ENCODE data around the gene TH.

The TH gene

DNA sequence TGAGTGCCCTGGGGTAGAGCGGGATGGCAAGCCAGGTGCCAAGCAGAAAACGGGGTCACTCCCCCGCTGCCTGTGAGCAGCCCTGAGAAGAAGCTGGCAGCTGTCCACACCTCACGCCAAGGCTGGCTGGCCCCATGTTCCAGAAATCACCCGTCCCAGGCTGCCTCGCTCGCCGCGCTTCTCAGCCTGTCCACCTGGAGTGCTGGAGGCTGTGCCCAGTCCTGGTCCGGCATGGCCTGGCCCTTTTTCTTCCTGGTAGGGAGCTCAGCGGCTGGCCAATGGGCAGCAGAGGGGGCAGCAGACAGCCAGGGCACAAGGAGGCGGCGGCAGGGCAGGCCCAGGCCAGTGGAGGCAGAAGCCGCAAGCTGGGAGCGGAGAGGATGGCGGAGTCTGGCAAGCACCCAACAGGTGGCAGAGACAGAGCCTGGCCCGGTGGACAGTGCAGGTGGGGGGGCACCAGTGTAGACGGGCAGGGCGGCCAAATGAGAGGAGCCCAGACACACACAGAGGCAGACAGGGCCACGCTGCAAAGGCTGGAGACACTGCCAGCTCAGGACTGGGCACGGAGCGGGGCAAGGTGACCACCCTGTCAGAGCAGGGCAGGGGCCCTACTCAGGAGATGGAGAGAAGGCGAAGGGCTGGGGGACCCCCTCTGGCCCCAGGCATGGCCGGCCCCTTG, 37.2 kb upstream of the TH start:
- DNase-seq (ENCODE audit: low read depth in 2 of 2, low spot score in 1 of 2), result no peak

DNA sequence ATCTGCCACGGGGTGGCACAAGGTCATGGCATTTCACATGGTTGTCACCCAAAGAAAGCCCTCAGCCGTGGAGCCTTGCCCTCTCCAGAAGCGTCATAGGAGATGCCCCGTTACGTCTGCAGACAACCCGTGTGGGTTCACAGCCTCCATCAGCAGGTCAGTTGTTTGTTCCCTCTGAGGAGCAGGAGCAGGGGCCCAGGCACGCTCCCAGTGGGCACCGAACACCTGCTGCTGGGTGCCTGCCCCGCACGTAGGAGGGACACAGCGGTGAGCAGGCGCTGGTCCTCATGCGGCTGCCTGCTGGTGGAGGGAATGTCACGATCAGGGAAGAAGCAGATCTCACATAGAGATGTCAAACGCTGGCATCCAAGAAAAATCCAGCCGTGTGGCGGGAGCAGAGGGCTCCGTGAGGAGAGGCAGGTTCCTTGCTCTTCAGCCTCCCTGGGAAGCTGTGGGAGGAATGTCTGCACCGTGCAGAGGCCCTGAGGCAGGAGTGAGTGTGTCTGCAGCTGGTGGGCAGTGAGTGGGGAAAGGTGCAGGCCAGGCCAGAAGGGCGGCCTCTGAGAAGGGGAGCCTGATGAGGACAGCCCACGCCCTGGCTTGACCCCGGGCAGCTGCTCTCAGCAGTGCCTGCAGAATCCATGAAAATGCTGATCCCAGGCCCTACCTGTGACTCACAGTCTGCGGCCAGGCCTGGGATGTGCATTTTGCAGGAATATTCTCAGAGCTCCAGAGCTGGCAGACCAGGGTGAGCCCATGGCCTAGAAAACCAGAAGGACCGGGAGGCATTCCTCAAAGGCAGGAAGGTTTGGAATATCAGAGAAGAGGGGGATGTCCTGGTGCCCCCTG, 36.4 kb upstream of the TH start:
- DNase-seq (ENCODE audit: low read depth in 2 of 2, low spot score in 1 of 2), result no peak

- no peak for DNase-seq (ENCODE audit: low read depth in 2 of 2, low spot score in 1 of 2)
Observed at GRCh38 chr11:2207212-2207611, 35.6 kb upstream of the TH start.

DNA sequence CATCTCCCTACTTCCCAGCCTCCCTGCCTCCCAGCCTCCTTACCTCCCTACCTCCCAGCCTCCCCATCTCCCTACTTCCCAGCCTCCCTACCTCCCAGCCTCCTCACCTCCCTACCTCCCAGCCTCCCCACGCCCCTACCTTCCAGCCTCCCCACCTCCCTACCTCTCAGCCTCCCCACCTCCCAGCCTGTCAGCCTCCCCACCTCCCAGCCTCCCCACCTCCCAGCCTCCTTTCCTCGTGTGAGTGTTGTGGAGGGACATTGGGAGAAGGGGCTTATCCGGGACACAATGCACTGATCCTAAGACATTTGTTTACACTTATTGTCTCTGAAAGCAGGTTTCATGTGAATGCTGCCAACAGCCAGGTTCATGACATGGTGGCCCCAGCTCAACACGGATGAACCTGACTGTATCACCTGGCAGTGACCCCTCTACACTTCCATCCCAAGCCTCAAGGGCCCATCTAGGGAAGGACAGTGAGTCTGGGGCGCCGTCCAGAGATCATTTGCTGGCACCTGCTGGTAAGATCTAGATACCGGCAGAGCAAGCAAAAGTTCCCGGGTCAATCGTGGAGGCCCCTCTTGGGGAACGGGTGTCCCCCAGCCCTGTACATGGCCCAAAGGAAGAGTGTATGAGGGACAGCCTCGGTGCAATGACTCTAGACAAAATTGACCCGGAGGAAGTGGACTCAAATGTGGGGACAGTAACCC, 34.5 kb upstream of the TH start:
- DNase-seq (ENCODE audit: low read depth in 2 of 2, low spot score in 1 of 2), result no peak

DNA sequence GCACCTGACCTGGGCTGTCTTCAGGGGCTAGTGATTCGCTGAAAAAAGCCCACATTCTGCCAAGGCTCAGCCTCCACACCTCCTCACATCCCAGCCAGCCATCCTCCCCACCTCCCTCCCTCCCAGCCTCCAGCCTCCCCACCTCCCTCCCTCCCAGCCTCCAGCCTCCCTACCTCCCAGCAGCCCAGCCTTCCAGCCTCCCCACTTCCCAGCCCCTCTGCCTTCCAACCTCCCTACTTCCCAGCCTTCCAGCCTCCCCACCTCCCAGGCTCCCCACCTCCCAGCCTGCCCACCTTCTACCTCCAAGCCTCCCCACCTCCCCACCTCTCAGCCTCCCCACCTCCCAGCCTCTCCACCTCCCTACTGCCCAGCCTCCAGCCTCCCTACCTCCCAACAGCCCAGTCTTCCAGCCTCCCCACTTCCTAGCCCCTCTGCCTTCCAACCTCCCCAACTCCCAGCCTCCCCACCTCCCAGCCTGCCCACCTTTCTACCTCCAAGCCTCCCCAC, 33.7 kb upstream of the TH start:
- no peak for DNase-seq (ENCODE audit: low read depth in 2 of 2, low spot score in 1 of 2)

DNA sequence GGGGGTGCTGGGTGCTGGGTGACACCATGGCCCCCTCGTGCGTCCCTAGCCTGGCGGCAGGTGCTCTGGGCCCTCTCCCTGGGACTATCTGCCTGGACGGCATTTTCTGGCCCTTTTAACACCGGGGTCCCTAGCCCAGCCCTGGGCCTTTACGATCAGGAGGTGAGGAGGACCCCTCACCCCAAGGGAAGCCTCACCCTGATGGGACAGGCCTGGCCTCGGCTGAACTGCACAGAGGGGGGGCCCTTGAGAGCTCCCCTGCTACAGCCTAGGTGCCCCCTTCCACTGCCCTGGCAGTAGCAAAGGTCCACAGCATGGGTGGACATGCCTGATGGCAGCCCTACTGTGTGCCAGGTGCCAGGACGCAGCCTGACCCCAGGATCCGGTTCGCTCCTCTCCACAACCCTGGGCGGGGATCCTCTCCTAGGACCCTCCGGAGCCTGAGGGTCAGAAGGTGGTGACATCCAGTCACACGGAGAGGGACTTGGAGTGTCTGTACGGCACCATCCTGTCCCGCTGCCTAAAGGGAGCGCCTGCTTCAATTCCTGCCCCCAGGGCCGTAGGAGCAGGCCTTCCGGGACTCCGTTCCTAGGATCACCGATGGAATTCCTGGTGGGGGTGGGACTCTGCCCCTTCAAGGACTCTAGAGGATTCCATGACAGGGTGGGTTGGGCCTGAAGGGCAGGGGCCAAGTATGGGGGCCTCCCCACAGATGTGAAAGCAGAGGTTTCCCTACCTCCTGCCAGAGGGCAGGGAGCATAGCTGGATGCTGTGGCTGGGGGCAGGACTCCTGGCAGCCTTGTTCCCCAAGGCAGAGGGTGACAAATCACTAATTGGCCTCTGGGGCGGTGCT, 33.0 kb upstream of the TH start:
- no peak for DNase-seq (ENCODE audit: low read depth in 2 of 2, low spot score in 1 of 2)

DNA sequence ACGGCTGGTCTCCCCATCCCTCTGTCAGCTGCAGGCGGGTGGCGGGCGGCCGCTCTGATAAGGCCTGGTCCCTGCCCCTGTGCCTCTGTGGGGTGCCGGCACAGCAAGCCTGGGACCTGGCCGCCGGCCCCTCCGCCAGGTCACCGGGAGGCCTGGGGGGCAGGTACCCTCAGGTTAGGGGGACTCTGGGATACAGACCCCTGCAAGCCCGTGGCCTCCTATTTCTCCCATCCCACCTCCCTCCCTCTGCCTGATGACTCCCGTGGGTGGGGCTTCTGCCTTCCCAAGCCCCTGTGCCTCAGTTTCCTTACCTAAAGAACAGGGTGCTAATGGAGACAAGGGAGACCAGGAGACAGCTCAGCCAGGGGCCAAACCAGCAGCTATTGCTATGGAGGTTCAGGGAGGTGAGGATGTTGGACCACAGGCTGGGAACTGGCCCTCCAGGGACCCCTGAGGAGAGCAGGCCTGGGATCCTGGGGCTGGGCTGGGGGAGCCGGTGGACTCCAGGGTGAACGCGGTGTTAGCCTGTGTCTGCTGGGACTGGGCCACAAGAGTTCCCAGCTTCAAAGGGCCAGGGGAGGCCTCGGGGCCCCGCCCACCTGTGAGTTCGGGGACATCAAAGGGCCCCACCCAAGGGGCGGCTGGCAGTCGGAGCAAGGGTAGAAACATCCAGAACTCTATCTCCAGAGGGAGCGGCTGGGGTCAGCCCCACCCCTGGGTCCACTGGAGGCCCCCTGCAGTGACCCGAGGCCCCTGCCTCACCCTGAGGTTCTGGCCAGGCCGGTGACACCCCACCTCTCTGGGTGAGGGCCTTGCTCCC, 32.0 kb upstream of the TH start:
- DNase-seq (ENCODE audit: low read depth in 2 of 2, low spot score in 1 of 2), result no peak

- no peak for DNase-seq (ENCODE audit: low read depth in 2 of 2, low spot score in 1 of 2)
Observed at GRCh38 chr11:2202900-2203439, 31.4 kb upstream of the TH start.

DNA sequence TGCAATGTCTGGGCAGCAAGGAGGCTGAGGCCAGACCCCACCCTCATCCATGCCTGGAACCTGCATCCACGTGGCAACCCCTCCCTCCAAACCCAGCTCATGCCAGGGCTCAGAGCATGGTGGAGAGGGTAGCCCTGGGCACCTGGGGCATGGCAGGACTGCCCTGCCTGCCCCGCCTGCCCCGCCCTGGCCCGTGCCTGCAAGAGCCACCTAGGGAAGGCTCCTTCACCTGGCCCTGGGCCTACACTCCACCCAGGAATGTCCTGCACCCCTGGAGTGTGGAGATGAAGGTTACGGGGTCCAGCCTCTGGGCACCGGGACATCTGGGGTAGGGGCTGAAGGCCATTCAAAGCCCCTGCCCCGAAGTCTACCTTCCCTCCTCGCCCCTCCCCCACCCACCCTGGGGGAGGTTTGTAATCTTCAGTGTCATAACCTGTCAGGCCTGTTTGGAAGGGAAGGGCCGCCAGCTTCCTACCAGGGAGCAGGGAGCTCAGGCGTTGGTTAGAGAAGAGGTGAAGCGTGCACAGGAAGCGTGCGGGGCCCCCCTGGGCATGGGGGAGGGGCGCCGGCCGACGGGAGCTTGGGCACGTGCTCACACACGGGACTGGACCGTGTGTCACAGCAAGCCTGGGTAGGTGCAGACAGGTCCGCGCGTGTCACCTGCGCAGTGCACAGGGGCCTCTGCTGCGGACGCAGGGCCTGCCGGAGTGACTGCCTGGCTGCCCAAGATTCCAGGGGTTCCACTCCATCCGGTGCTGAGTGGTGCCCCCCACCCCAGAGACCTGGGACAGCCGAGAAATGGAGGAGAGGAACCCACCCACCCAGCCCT, 30.7 kb upstream of the TH start:
- no peak for DNase-seq (ENCODE audit: low read depth in 2 of 2, low spot score in 1 of 2)

GRCh38 chr11:2201542-2201941, 29.9 kb upstream of the TH start:
- DNase-seq (ENCODE audit: low read depth in 2 of 2, low spot score in 1 of 2), result no peak

DNA sequence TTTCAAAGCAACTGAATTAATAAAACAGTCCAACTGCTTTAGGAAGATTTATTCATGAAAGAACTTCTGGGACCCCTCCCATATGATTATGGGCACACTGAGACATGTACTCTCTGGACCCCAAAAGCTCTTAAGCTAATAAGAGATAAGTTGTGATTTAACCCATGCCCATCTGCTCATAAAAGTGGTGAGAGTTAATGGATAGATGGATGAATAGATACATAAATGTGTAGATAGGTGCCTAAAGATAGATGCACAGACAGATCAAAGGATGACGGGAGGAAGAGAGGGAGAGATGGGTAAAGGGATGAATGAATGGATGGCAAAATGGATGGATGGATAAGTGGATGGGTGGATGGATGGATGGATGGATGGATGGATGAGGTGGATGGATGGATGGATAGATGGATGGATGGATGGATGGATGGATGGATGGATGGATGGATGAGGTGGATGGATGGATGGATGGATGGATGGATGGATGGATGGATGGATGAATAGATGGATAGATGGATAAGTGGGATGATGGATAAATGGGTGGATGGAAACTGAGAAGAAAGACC, 29.4 kb upstream of the TH start:
- no peak for DNase-seq (ENCODE audit: low read depth in 2 of 2, low spot score in 1 of 2)

GRCh38 chr11:2200536-2200935, 28.9 kb upstream of the TH start:
- DNase-seq (ENCODE audit: low read depth in 2 of 2, low spot score in 1 of 2), result no peak

GRCh38 chr11:2199466-2200341, 28.1 kb upstream of the TH start:
- no peak for DNase-seq (ENCODE audit: low read depth in 2 of 2, low spot score in 1 of 2)

DNA sequence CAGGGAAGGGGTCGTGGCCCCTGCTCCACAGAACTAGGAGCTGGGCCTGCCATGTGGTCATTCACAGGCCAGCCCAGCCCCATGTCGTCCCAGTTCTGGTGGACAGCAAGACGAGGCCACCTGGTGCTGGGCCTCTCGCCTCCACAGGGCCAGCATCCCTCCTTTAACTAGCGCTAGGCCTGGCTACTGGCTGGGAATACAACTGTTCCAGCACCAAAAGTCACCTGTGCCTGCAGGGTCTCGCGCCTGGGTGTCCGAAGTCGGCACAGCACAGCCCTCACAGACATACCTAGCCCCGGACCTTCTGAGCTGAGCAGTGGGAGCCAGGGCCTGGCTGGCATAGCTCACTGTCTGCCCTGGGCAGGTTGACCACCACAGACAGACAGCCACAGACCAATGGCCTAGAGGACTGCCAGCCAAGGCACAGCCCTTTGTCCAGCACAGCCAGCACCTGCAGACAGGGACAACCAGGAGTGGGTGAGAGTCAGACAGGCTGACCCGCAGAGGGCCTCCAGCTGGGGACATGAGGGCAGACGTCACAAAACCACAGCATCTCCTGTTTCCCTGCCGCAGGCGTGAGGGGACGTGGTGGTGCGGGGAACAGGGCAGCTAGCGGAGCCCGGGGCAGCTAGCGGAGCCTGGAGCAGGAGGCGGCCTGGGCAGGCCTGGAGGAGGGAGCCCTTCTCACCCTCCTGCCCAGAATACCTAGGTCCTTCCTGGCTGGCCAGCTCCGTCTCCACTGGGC, 27.2 kb upstream of the TH start:
- no peak for DNase-seq (ENCODE audit: low read depth in 2 of 2, low spot score in 1 of 2)

DNA sequence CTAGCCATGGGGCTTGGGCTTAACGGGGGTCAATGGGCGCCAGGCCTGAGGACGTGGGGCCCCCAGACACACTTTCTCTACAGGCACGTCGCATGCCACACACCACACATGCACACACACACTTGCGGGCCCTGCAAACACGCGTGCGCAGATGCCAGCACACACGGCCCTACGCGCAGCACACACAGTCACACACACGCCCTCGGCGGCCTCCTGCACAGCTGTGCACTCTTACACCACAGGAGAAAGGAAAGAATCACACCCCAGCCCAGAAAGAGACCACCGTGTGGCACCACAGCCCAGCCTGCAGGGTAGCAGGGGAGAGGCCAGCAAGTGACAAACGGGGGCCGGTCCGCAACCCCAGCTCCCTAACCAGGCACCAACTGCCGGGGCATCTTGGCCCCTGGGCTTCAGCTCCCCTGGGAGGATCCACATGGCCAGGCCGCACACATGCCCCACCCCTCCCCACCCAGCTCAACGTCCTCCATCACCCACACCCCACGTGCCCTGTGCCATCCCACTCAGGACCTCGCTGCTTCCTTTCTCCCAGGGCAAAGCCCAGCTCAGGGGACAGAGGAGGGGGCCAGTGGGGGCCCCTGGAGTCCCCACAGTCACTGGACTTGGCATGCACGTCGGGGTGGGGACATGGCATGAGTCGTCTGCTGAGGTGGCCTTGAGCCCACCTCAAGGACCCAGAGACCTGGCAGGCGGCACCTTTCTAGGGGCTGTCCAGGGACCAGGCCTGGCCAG, 26.3 kb upstream of the TH start:
- DNase-seq (ENCODE audit: low read depth in 2 of 2, low spot score in 1 of 2), result no peak

Data from stimulated activated CD8-positive, alpha-beta memory T cell treated with anti-CD3 and anti-CD28 coated beads, Interleukin-4, amount 100 ng/mL, for 4 hours (primary cell).